Colon (tissue), 2 donors: ENCODE measurements around the gene AURKAIP1.

ENCODE experiments used
- FAIRE-seq: peaks from 2 replicates; lab custom pipeline; 2012; peaks lifted over from hg19 to GRCh38; lab: Jason Lieb, UNC
- donor health status: control.
- donor health status: control.

Gene AURKAIP1

DNA sequence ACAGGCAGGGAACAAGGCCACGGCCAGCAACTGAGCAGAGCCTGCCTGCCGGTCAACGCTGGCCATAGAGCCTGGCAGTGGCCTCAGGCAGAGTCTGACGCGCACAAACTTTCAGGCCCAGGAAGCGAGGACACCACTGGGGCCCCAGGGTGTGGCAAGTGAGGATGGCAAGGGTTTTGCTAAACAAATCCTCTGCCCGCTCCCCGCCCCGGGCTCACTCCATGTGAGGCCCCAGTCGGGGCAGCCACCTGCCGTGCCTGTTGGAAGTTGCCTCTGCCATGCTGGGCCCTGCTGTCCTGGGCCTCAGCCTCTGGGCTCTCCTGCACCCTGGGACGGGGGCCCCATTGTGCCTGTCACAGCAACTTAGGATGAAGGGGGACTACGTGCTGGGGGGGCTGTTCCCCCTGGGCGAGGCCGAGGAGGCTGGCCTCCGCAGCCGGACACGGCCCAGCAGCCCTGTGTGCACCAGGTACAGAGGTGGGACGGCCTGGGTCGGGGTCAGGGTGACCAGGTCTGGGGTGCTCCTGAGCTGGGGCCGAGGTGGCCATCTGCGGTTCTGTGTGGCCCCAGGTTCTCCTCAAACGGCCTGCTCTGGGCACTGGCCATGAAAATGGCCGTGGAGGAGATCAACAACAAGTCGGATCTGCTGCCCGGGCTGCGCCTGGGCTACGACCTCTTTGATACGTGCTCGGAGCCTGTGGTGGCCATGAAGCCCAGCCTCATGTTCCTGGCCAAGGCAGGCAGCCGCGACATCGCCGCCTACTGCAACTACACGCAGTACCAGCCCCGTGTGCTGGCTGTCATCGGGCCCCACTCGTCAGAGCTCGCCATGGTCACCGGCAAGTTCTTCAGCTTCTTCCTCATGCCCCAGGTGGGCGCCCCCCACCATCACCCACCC lies 43.7 kb downstream of the AURKAIP1 start, which contains the start of gene TAS1R3:
TSS of gene TAS1R3 (plus strand) at position 213 of the 898 bp plus-strand sequence. CDS start at position 279, 66 bp downstream.
- FAIRE-seq, result no peak

- no peak for FAIRE-seq
Observed at GRCh38 chr1:1330366-1331067, 44.5 kb downstream of the AURKAIP1 start.

- FAIRE-seq, result no peak
Observed at GRCh38 chr1:1329304-1330210, 45.5 kb downstream of the AURKAIP1 start.

GRCh38 chr1:1328254-1328653 lies 46.8 kb downstream of the AURKAIP1 start:
- FAIRE-seq, result no peak

GRCh38 chr1:1327291-1327690 lies 47.7 kb downstream of the AURKAIP1 start:
- no peak for FAIRE-seq

DNA sequence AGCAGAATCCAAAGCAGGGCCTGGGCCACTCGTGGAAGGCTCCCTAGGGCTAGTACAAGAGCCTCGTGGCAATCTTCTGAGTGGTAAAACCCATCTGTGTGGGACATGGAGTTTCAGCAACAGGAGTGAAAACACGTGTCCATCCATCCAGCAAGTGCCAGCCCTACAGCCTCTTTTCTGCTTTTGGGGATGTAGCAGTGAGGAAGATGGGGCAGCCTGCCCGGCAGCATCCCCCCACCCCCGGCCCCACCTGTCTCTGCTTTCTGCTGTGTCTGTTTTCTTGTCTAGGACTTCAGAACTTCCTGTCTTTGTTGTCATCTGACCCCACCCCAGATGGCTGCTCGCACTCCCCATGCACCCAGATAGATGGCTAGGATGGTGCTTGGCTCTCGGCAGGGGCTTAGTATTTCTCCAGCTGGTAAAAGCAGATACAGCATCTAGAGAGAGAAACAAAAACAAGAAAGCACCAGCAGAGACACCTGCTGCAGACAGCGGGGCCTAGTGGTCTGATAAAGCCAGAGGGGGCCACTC lies 48.9 kb downstream of the AURKAIP1 start:
- FAIRE-seq, result no peak

GRCh38 chr1:1325288-1326074 lies 49.5 kb downstream of the AURKAIP1 start:
- FAIRE-seq, result no peak

DNA sequence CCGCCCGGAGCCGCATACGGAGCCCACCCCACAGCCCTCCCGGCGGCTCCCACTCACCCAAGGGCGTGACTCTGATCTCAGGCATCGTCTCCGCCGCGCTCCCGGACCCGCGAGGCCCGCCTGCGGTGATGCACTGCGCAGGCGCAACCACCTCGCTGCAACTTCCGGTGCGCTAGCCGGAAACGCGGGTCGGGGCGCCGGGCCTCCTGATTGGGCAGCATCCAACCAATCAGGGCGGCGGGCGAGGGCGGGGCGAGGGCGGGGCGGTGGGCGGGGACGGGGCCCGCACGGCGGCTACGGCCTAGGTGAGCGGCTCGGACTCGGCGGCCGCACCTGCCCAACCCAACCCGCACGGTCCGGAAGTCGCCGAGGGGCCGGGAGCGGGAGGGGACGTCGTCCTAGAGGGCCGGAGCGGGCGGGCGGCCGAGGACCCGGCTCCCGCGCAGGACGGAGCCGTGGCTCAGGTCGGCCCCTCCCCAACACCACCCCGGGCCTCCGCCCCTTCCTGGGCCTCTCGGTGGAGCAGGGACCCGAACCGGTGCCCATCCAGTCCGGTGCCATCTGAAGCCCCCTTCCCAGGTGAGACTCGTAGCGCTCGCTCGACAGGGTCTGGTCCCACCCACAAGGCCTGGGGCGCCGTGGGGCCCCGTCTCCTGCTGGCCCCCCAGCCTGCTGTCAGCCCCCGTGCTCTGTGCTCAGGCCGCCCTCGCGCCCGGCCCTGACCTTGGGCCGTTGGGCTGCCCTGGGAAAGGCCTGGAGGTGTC lies 50.3 kb downstream of the AURKAIP1 start, which contains the start of the genes CPTP and INTS11:
TSS of gene CPTP (plus strand) at position 279 of the 764 bp plus-strand sequence. CDS start 2,109 bp downstream, outside the sequence.
TSS of gene INTS11 (minus strand) at position 137 of the 764 bp plus-strand sequence. CDS start at position 85, 52 bp downstream.
- no peak for FAIRE-seq

DNA sequence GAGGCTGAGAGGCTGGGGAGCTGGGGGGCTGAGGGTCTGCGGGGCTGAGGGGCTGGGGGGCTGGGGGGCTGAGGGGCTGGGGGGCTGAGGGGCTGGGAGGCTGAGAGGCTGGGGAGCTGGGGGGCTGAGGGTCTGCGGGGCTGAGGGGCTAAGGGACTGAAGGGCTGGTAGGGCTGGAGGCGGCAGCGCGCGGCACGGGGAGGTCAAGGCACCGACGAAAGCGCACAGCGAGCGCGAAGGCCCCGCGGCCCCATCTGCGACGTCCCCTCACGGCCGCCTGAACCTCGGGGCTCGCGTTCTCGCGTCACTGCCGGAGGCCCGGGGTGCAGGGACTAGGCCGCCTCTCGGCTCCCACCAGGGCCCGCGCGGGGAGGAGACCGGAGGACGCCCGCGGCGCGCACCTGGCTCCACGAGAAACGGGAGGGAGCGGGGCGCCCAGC lies 50.9 kb downstream of the AURKAIP1 start:
- no peak for FAIRE-seq
